ENCODE results near the gene PERM1. TPM values are rescaled to one million over a fixed set of nuclear protein-coding genes. Genes with fewer than 3 reads are reported as not detected.

The PERM1 gene
- total and polyA plus RNA-seq, 4 donors, result 0.06 to 0.45 (median 0.15) TPM; not detected in 1

DNA sequence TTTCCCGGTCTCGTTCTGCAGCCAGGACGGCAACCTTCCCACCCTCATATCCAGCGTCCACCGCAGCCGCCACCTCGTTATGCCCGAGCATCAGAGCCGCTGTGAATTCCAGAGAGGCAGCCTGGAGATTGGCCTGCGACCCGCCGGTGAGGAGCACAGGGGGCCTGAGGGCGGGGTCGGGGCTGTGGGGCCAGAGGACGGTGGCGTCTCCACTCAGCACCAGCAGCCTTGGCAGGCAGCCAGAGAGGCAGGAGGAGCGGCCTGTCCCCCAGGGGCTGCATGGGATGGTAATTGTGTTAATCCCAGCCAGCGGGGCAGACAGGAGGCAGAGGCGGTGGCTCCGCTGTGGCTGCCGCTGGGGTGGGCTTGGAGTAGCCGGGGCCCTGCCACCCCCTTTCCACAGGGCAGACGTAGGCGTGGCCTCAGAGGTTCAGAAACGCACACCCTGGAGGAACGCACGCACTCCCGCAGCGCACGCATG is 46.1 kb downstream of the PERM1 start:
- H3K27me3 ChIP-seq (ENCODE audit: control insufficient read depth in 3 of 3, insufficient read depth in 3 of 3, low read length in 2 of 3), result peaks cover 0 to 21% (median 5%) of the 10 kb centered on the region in 3 donors
- peak; percentile 68 to 76 (median 70) for DNase-seq
- H3K9me3 ChIP-seq (ENCODE audit: control insufficient read depth in 4 of 4, insufficient read depth in 3 of 4, low read length in 3 of 4), result peaks cover 0 to 3% (median 0%) of the 10 kb centered on the region in 4 donors
- 23 to 27% methylated on average over 30 of the region's 30 CpGs for WGBS, 2 donors
- H3K36me3 ChIP-seq (ENCODE audit: control insufficient read depth in 4 of 4, insufficient read depth in 4 of 4, low read length in 4 of 4), result peaks cover 0 to 4% (median 0%) of the 10 kb centered on the region in 4 donors
- no peak overlapping the region for H3K4me3 ChIP-seq
- H3K9ac ChIP-seq (ENCODE audit: insufficient read depth in 1 of 2, low read length in 2 of 2), result no peak overlapping the region
- peaks cover 0 to 61% (median 16%) of the 10 kb centered on the region in 5 donors for H3K4me1 ChIP-seq (ENCODE audit: control insufficient read depth in 5 of 5, insufficient read depth in 5 of 5, low read length in 5 of 5)
- TF ChIP-seq, protein P1, sequence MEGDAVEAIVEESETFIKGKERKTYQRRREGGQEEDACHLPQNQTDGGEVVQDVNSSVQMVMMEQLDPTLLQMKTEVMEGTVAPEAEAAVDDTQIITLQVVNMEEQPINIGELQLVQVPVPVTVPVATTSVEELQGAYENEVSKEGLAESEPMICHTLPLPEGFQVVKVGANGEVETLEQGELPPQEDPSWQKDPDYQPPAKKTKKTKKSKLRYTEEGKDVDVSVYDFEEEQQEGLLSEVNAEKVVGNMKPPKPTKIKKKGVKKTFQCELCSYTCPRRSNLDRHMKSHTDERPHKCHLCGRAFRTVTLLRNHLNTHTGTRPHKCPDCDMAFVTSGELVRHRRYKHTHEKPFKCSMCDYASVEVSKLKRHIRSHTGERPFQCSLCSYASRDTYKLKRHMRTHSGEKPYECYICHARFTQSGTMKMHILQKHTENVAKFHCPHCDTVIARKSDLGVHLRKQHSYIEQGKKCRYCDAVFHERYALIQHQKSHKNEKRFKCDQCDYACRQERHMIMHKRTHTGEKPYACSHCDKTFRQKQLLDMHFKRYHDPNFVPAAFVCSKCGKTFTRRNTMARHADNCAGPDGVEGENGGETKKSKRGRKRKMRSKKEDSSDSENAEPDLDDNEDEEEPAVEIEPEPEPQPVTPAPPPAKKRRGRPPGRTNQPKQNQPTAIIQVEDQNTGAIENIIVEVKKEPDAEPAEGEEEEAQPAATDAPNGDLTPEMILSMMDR (IDR thresholded peaks at IDR 0.05; ENCODE audit: control extremely low read depth, extremely low read depth), result no peak
- H3K27ac ChIP-seq (ENCODE audit: low read depth in 1 of 2, low read length in 1 of 2), result no peak overlapping the region
- ATAC-seq (ENCODE audit: insufficient read depth, low FRiP score), result no peak

DNA sequence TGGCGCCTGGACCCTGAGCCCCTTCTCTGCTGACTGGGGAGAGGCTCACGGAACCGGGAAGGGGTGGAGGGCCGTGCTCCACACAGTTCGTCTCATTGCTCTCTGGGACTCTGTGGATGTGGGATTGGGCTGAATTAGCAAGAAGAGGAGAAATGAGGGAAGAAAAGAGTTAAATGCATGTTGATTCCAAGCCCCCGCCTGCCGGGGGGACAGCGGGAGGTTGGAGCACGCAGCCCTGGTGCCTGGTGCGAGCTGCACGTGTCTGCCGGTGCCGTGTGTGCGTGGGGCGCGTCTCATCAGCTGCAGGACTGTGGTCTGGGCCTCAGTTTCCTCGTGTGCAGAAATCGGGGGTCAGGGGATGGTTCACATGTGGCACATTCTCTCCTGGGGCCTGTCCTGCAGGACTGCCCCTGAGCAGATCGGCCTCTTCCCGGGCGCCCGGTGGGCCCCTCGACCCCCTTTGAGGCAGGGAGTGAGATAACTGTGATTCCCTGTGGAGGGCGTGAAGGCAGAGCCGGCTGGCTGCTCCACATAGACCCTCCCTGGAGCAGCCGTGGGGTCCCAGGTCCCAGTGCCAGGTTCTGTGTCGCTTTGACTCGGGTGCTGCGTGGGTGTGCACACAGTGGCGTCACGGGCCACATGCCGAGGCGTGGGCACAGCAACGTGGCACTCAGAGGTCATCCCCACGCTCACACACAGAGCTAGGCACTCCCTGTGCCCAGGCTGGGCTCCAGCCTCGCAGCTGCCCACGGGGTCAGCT is 46.7 kb downstream of the PERM1 start:
- H3K27me3 ChIP-seq (ENCODE audit: control insufficient read depth in 3 of 3, insufficient read depth in 3 of 3, low read length in 2 of 3), result peaks cover 0 to 21% (median 5%) of the 10 kb centered on the region in 3 donors
- no peak overlapping the region for H3K4me3 ChIP-seq
- TF ChIP-seq, protein P1 (IDR thresholded peaks at IDR 0.05; ENCODE audit: control extremely low read depth, extremely low read depth), result no peak
- H3K9ac ChIP-seq (ENCODE audit: insufficient read depth in 1 of 2, low read length in 2 of 2), result no peak overlapping the region
- peaks cover 0 to 10% (median under 1%) of the 10 kb centered on the region in 4 donors for H3K36me3 ChIP-seq (ENCODE audit: control insufficient read depth in 4 of 4, insufficient read depth in 4 of 4, low read length in 4 of 4)
- H3K4me1 ChIP-seq (ENCODE audit: control insufficient read depth in 5 of 5, insufficient read depth in 5 of 5, low read length in 5 of 5), result peaks cover 0 to 57% (median 11%) of the 10 kb centered on the region in 5 donors
- no peak overlapping the region for H3K27ac ChIP-seq (ENCODE audit: low read depth in 1 of 2, low read length in 1 of 2)
- 19 to 26% methylated on average over 36 to 37 of the region's 37 CpGs for WGBS, 2 donors
- H3K9me3 ChIP-seq (ENCODE audit: control insufficient read depth in 4 of 4, insufficient read depth in 3 of 4, low read length in 3 of 4), result peaks cover 0 to 3% (median 0%) of the 10 kb centered on the region in 4 donors
- DNase-seq (no peak), ATAC-seq (ENCODE audit: insufficient read depth, low FRiP score) (no peak)

DNA sequence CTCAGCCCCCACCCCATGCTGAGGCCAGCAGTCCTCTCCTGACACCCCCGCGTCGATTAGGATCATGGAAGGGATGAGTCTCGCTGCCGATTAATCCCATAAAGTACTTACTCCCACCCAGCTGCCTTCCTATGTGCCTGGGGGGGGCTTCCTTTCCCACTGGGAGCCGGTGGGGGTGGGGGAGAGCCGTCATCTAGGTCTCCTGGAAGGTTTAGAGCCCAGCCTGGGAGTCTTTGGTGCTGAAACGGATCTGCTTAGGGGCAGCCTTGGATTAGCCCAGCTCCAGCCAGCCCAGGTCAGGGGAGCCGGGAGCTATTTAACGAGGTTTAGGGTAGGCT is 48.3 kb downstream of the PERM1 start:
- H3K4me3 ChIP-seq, result no peak overlapping the region
- peaks cover 0 to 19% (median under 1%) of the 10 kb centered on the region in 4 donors for H3K36me3 ChIP-seq (ENCODE audit: control insufficient read depth in 4 of 4, insufficient read depth in 4 of 4, low read length in 4 of 4)
- TF ChIP-seq, protein P1 (IDR thresholded peaks at IDR 0.05; ENCODE audit: control extremely low read depth, extremely low read depth), result no peak
- 30 to 31% methylated on average over 10 of the region's 10 CpGs for WGBS, 2 donors
- no peak overlapping the region for H3K27ac ChIP-seq (ENCODE audit: low read depth in 1 of 2, low read length in 1 of 2)
- DNase-seq, result peak in 1 of 3 donors; percentile 31
- H3K9ac ChIP-seq (ENCODE audit: insufficient read depth in 1 of 2, low read length in 2 of 2), result no peak overlapping the region
- H3K4me1 ChIP-seq (ENCODE audit: control insufficient read depth in 5 of 5, insufficient read depth in 5 of 5, low read length in 5 of 5), result peaks cover 0 to 42% (median 11%) of the 10 kb centered on the region in 5 donors
- peaks cover 0 to 16% (median 5%) of the 10 kb centered on the region in 3 donors for H3K27me3 ChIP-seq (ENCODE audit: control insufficient read depth in 3 of 3, insufficient read depth in 3 of 3, low read length in 2 of 3)
- H3K9me3 ChIP-seq (ENCODE audit: control insufficient read depth in 4 of 4, insufficient read depth in 3 of 4, low read length in 3 of 4), result peaks cover 0 to 3% (median 0%) of the 10 kb centered on the region in 4 donors
- ATAC-seq (ENCODE audit: insufficient read depth, low FRiP score), result no peak
